K562 (cell line): Measurements from ENCODE around the gene CLDN14. TPM values are rescaled to one million over a fixed set of nuclear protein-coding genes. Genes with fewer than 3 reads are reported as not detected.

ENCODE experiments used
- CBFB ChIP-seq: sonication (generic); formaldehyde crosslinking; IDR thresholded peaks from 2 replicates; pipeline ENCODE4 v1.4.0; 2020; ENCODE audit warnings: mild to moderate bottlenecking, missing genetic modification reagents
- CTCFL ChIP-seq: IDR thresholded peaks from 2 replicates; pipeline ENCODE4 v1.6.1; 2011; ENCODE audit warnings: borderline replicate concordance, low read depth, mild to moderate bottlenecking, moderate library complexity, low read length; ENCODE audit not compliant: insufficient read depth, poor library complexity, severe bottlenecking
- CXXC5 ChIP-seq: fragments of 250-450 bp; sonication (Bioruptor Pico); IDR thresholded peaks from 2 replicates; pipeline ENCODE4 v1.8.0; 2022; ENCODE audit warnings: inconsistent platforms, mild to moderate bottlenecking, moderate library complexity
- DPF2 ChIP-seq: fragments of 450-650 bp; IDR thresholded peaks from 2 replicates; pipeline ENCODE4 v1.6.1; 2016
- ETV6 ChIP-seq, 3 experiments: fragments of 150-350 bp in 1 of 3; sonication (generic) in 1 of 3; formaldehyde crosslinking in 1 of 3; IDR thresholded peaks; 2 replicates each; pipeline versions ENCODE4 v1.6.1 to v1.8.0; 2014 to 2022; ENCODE audit warnings: borderline replicate concordance in 2 of 3, low read depth in 2 of 3, antibody characterized with exemption in 1 of 3, low read length in 1 of 3, mild to moderate bottlenecking in 1 of 3, missing genetic modification reagents in 1 of 3
- EZH2 ChIP-seq: IDR thresholded peaks from 2 replicates; pipeline ENCODE4 v1.6.1; 2012; ENCODE audit warnings: low read depth, mild to moderate bottlenecking, inconsistent platforms, low read length, borderline replicate concordance
- FOXM1 ChIP-seq, 2 experiments: fragments of 450-650 bp in 1 of 2; sonication (generic) in 1 of 2; formaldehyde crosslinking in 1 of 2; IDR thresholded peaks; 2 replicates each; pipeline versions ENCODE4 v1.6.1 to v1.9.0; 2017 to 2022; ENCODE audit warnings: low read depth in 2 of 2, mild to moderate bottlenecking in 2 of 2, missing genetic modification reagents in 1 of 2, moderate library complexity in 1 of 2
- KLF1 ChIP-seq: fragments of 450-650 bp; IDR thresholded peaks from 2 replicates; pipeline ENCODE4 v1.6.1; 2016; ENCODE audit warnings: missing genetic modification characterization, missing compliant biosample characterization
- LCOR ChIP-seq: sonication (generic); formaldehyde crosslinking; IDR thresholded peaks from 2 replicates; pipeline ENCODE4 v1.8.0; 2022; ENCODE audit warnings: mild to moderate bottlenecking, missing genetic modification reagents
- MBD1 ChIP-seq: fragments of 250-450 bp; sonication (Bioruptor Pico); IDR thresholded peaks from 2 replicates; pipeline ENCODE4 v1.8.0; 2022; ENCODE audit warnings: inconsistent platforms
- MED1 ChIP-seq: sonication (generic); formaldehyde crosslinking; IDR thresholded peaks from 2 replicates; pipeline ENCODE4 v1.8.1; 2023; ENCODE audit warnings: missing genetic modification reagents, borderline replicate concordance
- MIER1 ChIP-seq: fragments of 450-650 bp; IDR thresholded peaks from 2 replicates; pipeline ENCODE4 v1.6.1; 2016; ENCODE audit warnings: antibody characterized with exemption, mild to moderate bottlenecking, low read depth
- NR3C1 ChIP-seq: sonication (generic); formaldehyde crosslinking; IDR thresholded peaks from 2 replicates; pipeline ENCODE4 v1.8.1; 2022; ENCODE audit warnings: missing genetic modification reagents
- POLR2G ChIP-seq: fragments of 200-400 bp; formaldehyde crosslinking; IDR thresholded peaks from 2 replicates; pipeline ENCODE4 v1.6.1; 2017; ENCODE audit warnings: low read depth, mild to moderate bottlenecking, antibody characterized with exemption, low read length, moderate library complexity
- SMC3 ChIP-seq: conservative IDR thresholded peaks from 2 replicates; pipeline ENCODE4 v1.6.1; 2011; ENCODE audit warnings: low read depth, low read length, improper control_type of control experiment; ENCODE audit not compliant: insufficient read depth
- SREBF1 ChIP-seq: fragments of 150-350 bp; IDR thresholded peaks from 2 replicates; pipeline ENCODE4 v1.6.1; 2014; ENCODE audit warnings: antibody characterized with exemption, low read depth, low read length, borderline replicate concordance
- SRSF9 ChIP-seq: fragments of 200-400 bp; formaldehyde crosslinking; IDR thresholded peaks from 2 replicates; pipeline ENCODE4 v1.6.1; 2017; ENCODE audit warnings: low read depth, low read length, borderline replicate concordance
- TFAM ChIP-seq: fragments of 250-450 bp; sonication (Bioruptor Pico); conservative IDR thresholded peaks from 2 replicates; pipeline ENCODE4 v1.5.0; 2021; ENCODE audit warnings: mild to moderate bottlenecking, moderate library complexity
- ZBTB33 ChIP-seq: sonication (generic); formaldehyde crosslinking; IDR thresholded peaks from 2 replicates; pipeline ENCODE4 v1.8.1; 2023; ENCODE audit warnings: mild to moderate bottlenecking, missing genetic modification reagents
- ZNF121 ChIP-seq: sonication (generic); formaldehyde crosslinking; conservative IDR thresholded peaks from 2 replicates; pipeline ENCODE4 v1.8.0; 2022; ENCODE audit warnings: missing genetic modification reagents
- ZNF24 ChIP-seq: fragments of 450-650 bp; IDR thresholded peaks from 2 replicates; pipeline ENCODE4 v1.6.1; 2016
- ZNF41 ChIP-seq: fragments of 250-450 bp; sonication (Bioruptor Pico); conservative IDR thresholded peaks from 2 replicates; pipeline ENCODE4 v1.4.0; 2020; ENCODE audit warnings: mild to moderate bottlenecking
- polyA plus RNA-seq, 8 experiments: library from polyadenylated mRNA; depleted of rRNA in 4 of 8; stranded (reverse) in 5 of 8; unstranded in 3 of 8; fragments of >200 nt; fragmentation: Nextera tagmentation in 2 of 8; fragmentation: Illumina TruSeq in 1 of 8; extraction: Ambion mirVana in 2 of 8; extraction: Trizol in 1 of 8; gene quantifications; 2 replicates each; pipeline versions ENCODE4 v1.2.1 to v1.2.3, GENCODE V29; 2011 to 2014; ENCODE audit warnings: inconsistent platforms in 1 of 8, missing spikeins in 1 of 8
- total RNA-seq, 7 experiments: library from RNA; depleted of rRNA in 6 of 7; stranded (reverse); fragments of >200 nt in 6 of 7; fragmentation: Illumina TruSeq in 2 of 7; extraction: Trizol in 2 of 7; gene quantifications; 2 replicates each; pipeline versions ENCODE4 v1.2.1 to v1.2.3, GENCODE V29; 2011 to 2021; ENCODE audit warnings: low replicate concordance in 1 of 7

Gene CLDN14
- total and polyA plus RNA-seq, 9 of the 15 experiments (the other 6 are each of a cell fraction or from before 2014, with no cell fraction given): not detected

- peak; percentile 61 for TF ChIP-seq CTCFL
- no peak for TF ChIP-seq MBD1 (CRISPR knock-in tag)
- no peak for TF ChIP-seq FOXM1 (IDR thresholded peaks at IDR 0.05; ENCODE audit: low read depth)
- TF ChIP-seq FOXM1 (CRISPR knock-in tag; IDR thresholded peaks at IDR 0.05; ENCODE audit: low read depth): no peak
- no peak for TF ChIP-seq EZH2
- no peak for TF ChIP-seq ZNF121 (CRISPR knock-in tag)
- TF ChIP-seq LCOR (CRISPR knock-in tag): no peak
- TF ChIP-seq SREBF1: no peak
- TF ChIP-seq ZNF24: peak; percentile 67
- TF ChIP-seq SMC3: peak; percentile 61
- TF ChIP-seq NR3C1: no peak
- TF ChIP-seq ZBTB33: no peak
- TF ChIP-seq SRSF9: no peak
- no peak for TF ChIP-seq KLF1
- TF ChIP-seq CBFB (CRISPR knock-in tag): no peak
- TF ChIP-seq ETV6 (IDR thresholded peaks at IDR 0.05; ENCODE audit: borderline replicate concordance in 1 of 2, low read depth in 2 of 2, low read length in 1 of 2): no peak
- TF ChIP-seq ETV6 (CRISPR knock-in tag; IDR thresholded peaks at IDR 0.05; ENCODE audit: borderline replicate concordance): no peak
- no peak for TF ChIP-seq DPF2
- TF ChIP-seq MIER1: no peak
- no peak for TF ChIP-seq ZNF41
- 0 out of 2 replicates have a peak, but pooled peaks have one; percentile 18 for TF ChIP-seq POLR2G
- TF ChIP-seq TFAM: no peak
- no peak for TF ChIP-seq MED1 (CRISPR knock-in tag)
- peak; percentile 11; the same call in 1 of the 2 replicates for TF ChIP-seq CXXC5 (CRISPR knock-in tag)
Measured at GRCh38 chr21:36422279-36423098, 57.4 kb downstream of the CLDN14 start (continued).
